HG03378 (cell line): ENCODE data around the gene SYNJ2BP.

Experiments
- ATAC-seq: cut with Tn5 transposase; IDR thresholded peaks from one replicate; pipeline ENCODE4 v1.9.1; 2021; ENCODE audit warnings: mild to moderate bottlenecking, moderate library complexity; ENCODE audit not compliant: unreplicated experiment

Gene SYNJ2BP

GRCh38 chr14:70392676-70393075 is 24.2 kb downstream of the SYNJ2BP start:
- ATAC-seq = no peak

DNA sequence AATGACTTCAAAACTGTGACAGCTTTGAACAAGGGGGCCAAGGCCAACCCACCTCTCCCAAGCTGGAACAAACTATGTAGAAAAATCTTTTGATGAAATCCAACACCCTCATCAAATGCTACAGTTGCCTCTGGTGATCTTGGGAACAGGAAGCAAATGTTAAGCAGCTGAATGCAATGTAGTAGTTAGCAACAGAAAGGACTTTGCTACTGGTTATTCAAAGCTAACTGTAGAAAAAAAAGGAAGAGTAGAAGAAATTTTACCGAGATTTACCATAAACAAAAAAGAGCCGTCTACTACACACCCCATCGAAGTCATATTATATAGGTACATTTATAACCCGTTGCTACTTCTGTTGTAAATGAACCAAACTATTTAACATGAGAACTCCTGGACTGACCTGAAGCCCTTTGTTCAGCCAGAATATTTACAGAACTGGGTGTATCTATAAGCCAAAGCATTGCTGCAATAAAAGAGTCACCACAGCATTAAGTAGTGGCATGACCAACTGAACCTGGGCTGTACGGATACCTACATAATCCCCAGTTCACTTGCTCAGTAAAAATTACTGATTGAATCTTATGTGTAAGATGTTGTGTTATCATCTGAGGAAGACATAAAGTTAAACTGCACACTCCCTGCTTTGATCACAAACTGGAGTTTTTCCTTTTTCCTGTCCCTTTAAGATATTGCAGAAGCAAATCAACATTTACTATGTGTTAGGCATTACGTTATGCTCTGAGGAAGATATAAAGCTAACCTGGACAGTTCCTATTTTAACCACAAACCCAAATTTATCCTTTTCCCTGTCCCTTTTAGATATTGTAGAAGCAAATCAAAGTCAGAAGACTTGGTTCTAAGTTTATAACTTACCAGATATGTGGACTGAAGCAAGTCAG is 25.1 kb downstream of the SYNJ2BP start:
- no peak for ATAC-seq

GRCh38 chr14:70382536-70382935 is 34.4 kb downstream of the SYNJ2BP start:
- ATAC-seq = no peak

DNA sequence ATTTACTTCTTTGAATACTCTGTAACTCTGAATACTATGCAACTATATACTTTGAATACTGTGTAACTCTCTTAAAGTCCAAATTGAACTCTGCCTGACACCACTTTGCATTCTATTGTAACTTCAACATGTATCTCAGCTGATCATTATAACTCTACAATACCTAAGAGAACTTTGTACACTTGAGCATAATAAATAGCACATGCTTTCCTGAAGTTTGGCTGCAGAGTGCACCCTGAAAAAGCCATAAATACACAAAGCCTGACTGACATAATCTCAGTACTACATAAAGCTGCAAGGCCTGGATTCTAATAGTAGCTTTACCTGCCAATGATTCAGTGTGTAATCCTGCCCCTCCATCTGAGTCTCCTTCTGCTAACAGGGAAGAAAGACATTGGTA is 36.1 kb downstream of the SYNJ2BP start:
- ATAC-seq = no peak

- no peak for ATAC-seq
Measured at GRCh38 chr14:70378696-70379095, 38.2 kb downstream of the SYNJ2BP start.
